GM18508 (cell line): ENCODE results near the gene CLRN3.

Experiments used
- ATAC-seq: cut with Tn5 transposase; IDR thresholded peaks from one replicate; pipeline ENCODE4 v1.9.1; 2021; ENCODE audit warnings: moderate number of reproducible peaks; ENCODE audit not compliant: insufficient read depth, unreplicated experiment

Gene CLRN3

GRCh38 chr10:127892743-127893142 lies at the start of gene CLRN3:
Gene CLRN3 (minus strand): TSS chr10:127892941. CDS start chr10:127892784, 157 bp downstream.
- no peak for ATAC-seq

GRCh38 chr10:127940866-127941640 lies 48.3 kb upstream of the CLRN3 start:
- ATAC-seq = no peak

- ATAC-seq = no peak
Measured at GRCh38 chr10:127939786-127940330, 47.1 kb upstream of the CLRN3 start.

GRCh38 chr10:127937915-127938463 lies 45.2 kb upstream of the CLRN3 start:
- ATAC-seq = no peak

GRCh38 chr10:127937069-127937468 lies 44.3 kb upstream of the CLRN3 start:
- no peak for ATAC-seq

- no peak for ATAC-seq
Measured at GRCh38 chr10:127935071-127935561, 42.4 kb upstream of the CLRN3 start.

- no peak for ATAC-seq
Measured at GRCh38 chr10:127934383-127934782, 41.6 kb upstream of the CLRN3 start.

GRCh38 chr10:127933271-127933670 lies 40.5 kb upstream of the CLRN3 start:
- ATAC-seq = no peak

GRCh38 chr10:127932521-127933270 lies 40.0 kb upstream of the CLRN3 start:
- no peak for ATAC-seq

GRCh38 chr10:127928021-127928806 lies 35.5 kb upstream of the CLRN3 start:
- ATAC-seq = no peak

GRCh38 chr10:127926455-127926854 lies 33.7 kb upstream of the CLRN3 start:
- ATAC-seq = no peak

- no peak for ATAC-seq
Measured at GRCh38 chr10:127925471-127926207, 32.9 kb upstream of the CLRN3 start.

GRCh38 chr10:127923646-127924045 lies 30.9 kb upstream of the CLRN3 start:
- ATAC-seq = no peak

GRCh38 chr10:127922675-127923366 lies 30.1 kb upstream of the CLRN3 start:
- no peak for ATAC-seq

- ATAC-seq = no peak
Measured at GRCh38 chr10:127922206-127922605, 29.5 kb upstream of the CLRN3 start.

GRCh38 chr10:127921753-127922145 lies 29.0 kb upstream of the CLRN3 start:
- ATAC-seq = no peak

GRCh38 chr10:127921075-127921752 lies 28.5 kb upstream of the CLRN3 start:
- no peak for ATAC-seq

GRCh38 chr10:127920306-127921074 lies 27.7 kb upstream of the CLRN3 start:
- no peak for ATAC-seq
